CD4-positive, alpha-beta T cell treated with Interleukin-2 at 100 ng/mL for 4 hours (primary cell): Measurements from ENCODE around the gene ABCF1.

Source experiments
- DNase-seq: peaks from one replicate; pipeline ENCODE4 v3.0.0-alpha.2; 2020; ENCODE audit warnings: low spot score

ABCF1 gene

GRCh38 chr6:30626484-30627366 lies 55.5 kb downstream of the ABCF1 start, which contains the start of gene ATAT1:
ATAT1 (plus strand) TSS chr6:30626874.
- peak; percentile 88 for DNase-seq

- DNase-seq = no peak
Measured at GRCh38 chr6:30635834-30636233, 64.6 kb downstream of the ABCF1 start.

GRCh38 chr6:30640481-30640880 lies 69.2 kb downstream of the ABCF1 start:
- DNase-seq = peak; percentile 8

GRCh38 chr6:30641048-30641447 lies 69.8 kb downstream of the ABCF1 start:
- no peak for DNase-seq
